ENCODE measurements around the gene SPR.

The SPR gene

GRCh38 chr2:72887032-72887739, at the start of gene SPR:
Gene SPR (plus strand): TSS chr2:72887408. CDS start chr2:72887433, 25 bp downstream.
- Histone ChIP-seq H3K27ac (ENCODE audit: extremely low read depth, low read depth, low read length) (peak within 1 kb of the TSS; percentile 78), H3K4me1 (ENCODE audit: control insufficient read depth, insufficient read depth, low read length) (no peaks in the 10 kb centered on the region), H3K4me3 (ENCODE audit: low read depth, low read length) (peak within 1 kb of the TSS; percentile 55), H3K9me3 (ENCODE audit: control insufficient read depth, insufficient read depth, low read depth, low read length) (no peaks in the 10 kb centered on the region), H3K36me3 (ENCODE audit: control insufficient read depth in 2 of 2, insufficient read depth in 1 of 2, low read length in 2 of 2) (peaks cover 0 to 17% of the 10 kb centered on the region in 2 experiments; a peak in 2 of 3 replicates)
- ChIA-PET POLR2A (interaction anchor here (0.6 to 1.9 kb wide), 5 partner anchors 30 to 346 kb away, joined by 3 to 9 read pairs (median 3); partner anchors contain the start of genes CCT7, EMX1 and PRADC1), CTCF (interaction anchor here (0.6 to 3.2 kb wide), 39 partner anchors 11 to 792 kb away, joined by 3 to 44 read pairs (median 4); partner anchors contain the start of gene EMX1)
- TF ChIP-seq ZBTB48 (tag by site-specific recombination; IDR thresholded peaks at IDR 0.05) (peak; percentile 89), ZSCAN18 (tag by site-specific recombination; IDR thresholded peaks at IDR 0.05) (no peak), ZNF350 (tag by site-specific recombination; IDR thresholded peaks at IDR 0.05) (no peak), ZNF16 (tag by site-specific recombination; IDR thresholded peaks at IDR 0.05; ENCODE audit: low read depth) (no peak), ZNF114 (tag by site-specific recombination; IDR thresholded peaks at IDR 0.05) (no peak), ZNF423 (tag by site-specific recombination; IDR thresholded peaks at IDR 0.05) (peak; percentile 98), MZF1 (tag by site-specific recombination; IDR thresholded peaks at IDR 0.05; ENCODE audit: borderline replicate concordance) (no peak), ZNF426 (tag by site-specific recombination; IDR thresholded peaks at IDR 0.05) (no peak), ZNF510 (tag by site-specific recombination; IDR thresholded peaks at IDR 0.05; ENCODE audit: insufficient replicate concordance) (no peak), ZNF24 (tag by site-specific recombination; IDR thresholded peaks at IDR 0.05) (no peak), ZNF654 (tag by site-specific recombination; IDR thresholded peaks at IDR 0.05; ENCODE audit: low read depth) (no peak), ZNF660 (tag by site-specific recombination; IDR thresholded peaks at IDR 0.05) (no peak), ZSCAN16 (tag by site-specific recombination; IDR thresholded peaks at IDR 0.05) (no peak), YY1 (tag by site-specific recombination; IDR thresholded peaks at IDR 0.05) (no peak), ZNF335 (tag by site-specific recombination; conservative IDR thresholded peaks at IDR 0.05) (peak; percentile 47; the same call in 1 of the 2 replicates), ZNF391 (tag by site-specific recombination; IDR thresholded peaks at IDR 0.05; ENCODE audit: borderline replicate concordance, low read depth) (no peak), AEBP2 (tag by site-specific recombination; IDR thresholded peaks at IDR 0.05; ENCODE audit: borderline replicate concordance) (no peak), ZNF404 (tag by site-specific recombination; IDR thresholded peaks at IDR 0.05) (no peak), ZNF169 (tag by site-specific recombination; IDR thresholded peaks at IDR 0.05) (no peak), ZNF266 (tag by site-specific recombination; IDR thresholded peaks at IDR 0.05; ENCODE audit: low read depth) (no peak), ZNF133 (tag by site-specific recombination; IDR thresholded peaks at IDR 0.05) (no peak), ZNF518A (tag by site-specific recombination; conservative IDR thresholded peaks at IDR 0.05; ENCODE audit: low read depth) (no peak), ZFP37 (tag by site-specific recombination; IDR thresholded peaks at IDR 0.05) (no peak), KLF16 (tag by site-specific recombination; IDR thresholded peaks at IDR 0.05) (peak; percentile 63), ZNF544 (tag by site-specific recombination; IDR thresholded peaks at IDR 0.05) (no peak), ZNF211 (tag by site-specific recombination; IDR thresholded peaks at IDR 0.05; ENCODE audit: low read depth) (no peak), ZNF830 (tag by site-specific recombination; IDR thresholded peaks at IDR 0.05; ENCODE audit: low read depth) (no peak)
- TF ChIP-seq, protein P1, sequence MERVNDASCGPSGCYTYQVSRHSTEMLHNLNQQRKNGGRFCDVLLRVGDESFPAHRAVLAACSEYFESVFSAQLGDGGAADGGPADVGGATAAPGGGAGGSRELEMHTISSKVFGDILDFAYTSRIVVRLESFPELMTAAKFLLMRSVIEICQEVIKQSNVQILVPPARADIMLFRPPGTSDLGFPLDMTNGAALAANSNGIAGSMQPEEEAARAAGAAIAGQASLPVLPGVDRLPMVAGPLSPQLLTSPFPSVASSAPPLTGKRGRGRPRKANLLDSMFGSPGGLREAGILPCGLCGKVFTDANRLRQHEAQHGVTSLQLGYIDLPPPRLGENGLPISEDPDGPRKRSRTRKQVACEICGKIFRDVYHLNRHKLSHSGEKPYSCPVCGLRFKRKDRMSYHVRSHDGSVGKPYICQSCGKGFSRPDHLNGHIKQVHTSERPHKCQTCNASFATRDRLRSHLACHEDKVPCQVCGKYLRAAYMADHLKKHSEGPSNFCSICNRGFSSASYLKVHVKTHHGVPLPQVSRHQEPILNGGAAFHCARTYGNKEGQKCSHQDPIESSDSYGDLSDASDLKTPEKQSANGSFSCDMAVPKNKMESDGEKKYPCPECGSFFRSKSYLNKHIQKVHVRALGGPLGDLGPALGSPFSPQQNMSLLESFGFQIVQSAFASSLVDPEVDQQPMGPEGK (tag by site-specific recombination; IDR thresholded peaks at IDR 0.05), result peak; percentile 16; the same call in 1 of the 2 replicates

Measured in HEK293 (cell line).